Neural crest cell (in vitro differentiated cells): ENCODE results near the gene TSPAN18. TPM values are rescaled to one million over a fixed set of nuclear protein-coding genes. Genes with fewer than 3 reads are reported as not detected.

Source experiments
- DNase-seq: peaks from one replicate; pipeline ENCODE4 v3.0.0; 2021; ENCODE audit warnings: low read depth, mixed read lengths, low spot score
- H3K27ac Mint-ChIP-seq: one replicate; pipeline ENCODE4 v1.8.0; 2021; ENCODE audit warnings: mild to moderate bottlenecking, mixed read lengths; ENCODE audit not compliant: unreplicated experiment
- H3K27me3 Mint-ChIP-seq: 2 replicates; pipeline ENCODE4 v1.8.0; 2021; ENCODE audit warnings: low read depth, mild to moderate bottlenecking, mixed read lengths
- H3K36me3 Mint-ChIP-seq: 2 replicates; pipeline ENCODE4 v1.8.0; 2021; ENCODE audit warnings: low read depth, mild to moderate bottlenecking, mixed read lengths
- H3K4me1 Mint-ChIP-seq: 2 replicates; pipeline ENCODE4 v1.8.0; 2021; ENCODE audit warnings: mixed read lengths
- H3K4me3 Mint-ChIP-seq: one replicate; pipeline ENCODE4 v1.8.0; 2021; ENCODE audit warnings: mild to moderate bottlenecking, mixed read lengths
- H3K9me3 Mint-ChIP-seq: 2 replicates; pipeline ENCODE4 v1.8.0; 2021; ENCODE audit warnings: mixed read lengths
- total RNA-seq: library from RNA; stranded (reverse); gene quantifications from 2 replicates; pipeline ENCODE4 v1.2.1, GENCODE V29; 2021
- TF ChIP-seq, protein P1 (sequence below): fragments of 200-600 bp; sonication (generic); conservative IDR thresholded peaks from 2 replicates; pipeline ENCODE4 v1.5.0; 2021; ENCODE audit warnings: antibody characterized with exemption, mild to moderate bottlenecking

The TSPAN18 gene
- total RNA-seq, 1 donor from 2014 or later = 125 TPM

DNA sequence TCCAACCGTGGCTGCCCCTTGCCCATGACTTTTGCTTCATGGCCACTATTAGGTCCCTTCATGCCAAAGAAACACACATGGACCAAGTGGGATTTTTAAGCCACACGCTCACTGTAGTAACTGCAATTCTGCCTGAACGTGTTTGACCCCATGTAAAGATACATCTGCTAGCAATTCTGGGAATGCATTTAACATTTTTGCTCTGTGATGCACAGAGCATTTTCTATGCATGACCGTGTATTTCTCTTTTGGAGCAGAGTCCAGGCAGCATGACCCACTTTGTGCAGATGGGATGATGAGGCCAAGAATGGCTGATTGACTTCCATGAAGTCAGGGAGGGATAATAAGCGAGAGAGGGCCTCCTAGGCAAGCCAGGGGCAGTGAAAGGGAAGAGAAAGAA, 115.5 kb downstream of the TSPAN18 start:
- Mint-ChIP-seq H3K4me1 (peaks cover 27% of the 10 kb centered on the region), H3K27ac (no peak overlapping the region), H3K36me3 (peaks cover 43% of the 10 kb centered on the region), H3K27me3 (no peaks in the 10 kb centered on the region), H3K9me3 (peaks cover 10% of the 10 kb centered on the region), H3K4me3 (no peak overlapping the region)
- TF ChIP-seq, protein P1, sequence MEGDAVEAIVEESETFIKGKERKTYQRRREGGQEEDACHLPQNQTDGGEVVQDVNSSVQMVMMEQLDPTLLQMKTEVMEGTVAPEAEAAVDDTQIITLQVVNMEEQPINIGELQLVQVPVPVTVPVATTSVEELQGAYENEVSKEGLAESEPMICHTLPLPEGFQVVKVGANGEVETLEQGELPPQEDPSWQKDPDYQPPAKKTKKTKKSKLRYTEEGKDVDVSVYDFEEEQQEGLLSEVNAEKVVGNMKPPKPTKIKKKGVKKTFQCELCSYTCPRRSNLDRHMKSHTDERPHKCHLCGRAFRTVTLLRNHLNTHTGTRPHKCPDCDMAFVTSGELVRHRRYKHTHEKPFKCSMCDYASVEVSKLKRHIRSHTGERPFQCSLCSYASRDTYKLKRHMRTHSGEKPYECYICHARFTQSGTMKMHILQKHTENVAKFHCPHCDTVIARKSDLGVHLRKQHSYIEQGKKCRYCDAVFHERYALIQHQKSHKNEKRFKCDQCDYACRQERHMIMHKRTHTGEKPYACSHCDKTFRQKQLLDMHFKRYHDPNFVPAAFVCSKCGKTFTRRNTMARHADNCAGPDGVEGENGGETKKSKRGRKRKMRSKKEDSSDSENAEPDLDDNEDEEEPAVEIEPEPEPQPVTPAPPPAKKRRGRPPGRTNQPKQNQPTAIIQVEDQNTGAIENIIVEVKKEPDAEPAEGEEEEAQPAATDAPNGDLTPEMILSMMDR = no peak
- no peak for DNase-seq

DNA sequence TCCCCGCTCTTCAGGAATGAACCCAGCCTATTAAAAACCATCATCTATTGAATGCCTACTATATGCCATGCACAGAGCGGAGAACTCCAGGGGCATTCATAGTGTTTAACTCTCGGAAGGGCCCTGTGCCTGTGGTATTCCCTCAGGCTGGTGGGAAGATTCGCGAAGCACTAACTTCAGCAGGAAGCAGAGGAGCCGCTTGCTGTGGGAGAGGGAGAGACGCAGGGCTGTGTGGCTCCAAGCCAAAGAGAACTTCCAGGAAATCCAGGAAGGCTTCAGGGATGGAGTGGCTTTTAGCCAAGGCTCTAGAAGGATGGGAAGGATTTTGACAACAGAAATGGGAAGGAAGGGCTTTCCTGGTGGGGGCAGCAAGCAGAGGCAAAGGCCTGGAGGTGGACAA, 120.1 kb downstream of the TSPAN18 start:
- H3K36me3 Mint-ChIP-seq = peaks cover 34% of the 10 kb centered on the region
- H3K4me3 Mint-ChIP-seq = peak overlapping the region; percentile 19
- H3K27me3 Mint-ChIP-seq = no peaks in the 10 kb centered on the region
- peaks cover 40% of the 10 kb centered on the region for H3K4me1 Mint-ChIP-seq
- H3K27ac Mint-ChIP-seq = no peak overlapping the region
- no peak for DNase-seq
- TF ChIP-seq, protein P1 = no peak
- peaks cover 10% of the 10 kb centered on the region for H3K9me3 Mint-ChIP-seq

DNA sequence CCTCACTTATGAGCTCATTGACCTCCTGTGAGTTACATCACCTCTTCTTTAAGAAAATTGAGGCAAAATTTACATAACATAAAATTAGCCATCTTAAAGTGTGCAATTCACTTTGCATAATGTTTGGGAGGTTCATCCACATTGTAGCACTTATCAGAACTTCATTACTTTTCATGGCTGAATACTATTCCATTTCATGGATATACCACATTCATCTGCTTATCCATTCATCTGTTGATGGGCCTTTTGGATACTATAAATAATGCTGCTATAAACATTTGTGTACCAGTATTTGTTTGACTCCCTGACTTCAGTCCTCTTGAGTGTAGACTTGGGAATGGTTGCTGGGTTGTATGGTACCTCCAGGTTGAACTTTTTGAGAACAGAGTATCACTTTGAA, 120.6 kb downstream of the TSPAN18 start:
- Mint-ChIP-seq H3K9me3 (peaks cover 10% of the 10 kb centered on the region), H3K27me3 (no peaks in the 10 kb centered on the region), H3K4me3 (no peak overlapping the region), H3K27ac (no peak overlapping the region), H3K36me3 (peaks cover 33% of the 10 kb centered on the region), H3K4me1 (peaks cover 41% of the 10 kb centered on the region)
- TF ChIP-seq, protein P1 = no peak
- DNase-seq = no peak

DNA sequence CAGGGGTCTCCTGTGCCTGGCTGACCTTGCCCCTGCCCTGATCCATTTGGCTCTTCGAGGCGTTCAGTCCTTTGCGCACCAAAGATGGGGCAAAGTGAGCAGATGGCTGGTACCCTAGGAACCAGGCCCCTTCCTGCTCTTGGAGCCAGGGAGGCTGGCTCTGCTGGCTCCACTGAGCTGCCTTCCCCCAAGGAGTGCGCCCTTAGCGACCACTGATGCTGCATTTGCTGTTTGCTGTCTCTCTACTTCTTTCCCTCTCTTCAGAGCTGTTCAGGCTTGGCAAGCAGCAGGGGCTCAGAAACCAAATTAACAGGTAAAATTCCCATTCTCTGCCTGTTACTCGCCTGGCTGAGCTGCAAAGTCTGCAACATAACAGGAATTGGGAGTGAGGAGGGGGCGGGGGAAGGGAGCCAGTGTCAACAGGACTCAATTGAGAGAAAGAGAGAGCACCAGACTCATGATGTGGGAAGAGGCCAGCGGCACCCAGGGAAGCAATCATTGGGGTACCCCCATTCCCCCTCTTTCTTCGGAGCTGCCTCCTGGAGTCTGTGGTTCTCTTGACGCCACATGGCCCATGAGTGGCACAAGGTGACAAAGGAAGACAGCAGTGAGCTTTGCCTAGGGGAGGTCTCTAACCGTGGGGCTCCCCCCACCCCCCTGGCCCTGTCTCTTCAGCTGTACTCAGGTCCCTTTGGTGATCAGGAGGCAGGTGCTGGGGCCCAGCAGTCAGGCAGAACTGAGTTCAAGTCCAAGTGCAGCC, 121.6 kb downstream of the TSPAN18 start:
- peak overlapping the region; percentile 75 for H3K27ac Mint-ChIP-seq
- H3K4me1 Mint-ChIP-seq = peaks cover 45% of the 10 kb centered on the region
- no peak for DNase-seq
- H3K9me3 Mint-ChIP-seq = peaks cover 10% of the 10 kb centered on the region
- H3K36me3 Mint-ChIP-seq = peaks cover 27% of the 10 kb centered on the region
- no peak overlapping the region for H3K4me3 Mint-ChIP-seq
- H3K27me3 Mint-ChIP-seq = no peaks in the 10 kb centered on the region
- TF ChIP-seq, protein P1 = no peak

DNA sequence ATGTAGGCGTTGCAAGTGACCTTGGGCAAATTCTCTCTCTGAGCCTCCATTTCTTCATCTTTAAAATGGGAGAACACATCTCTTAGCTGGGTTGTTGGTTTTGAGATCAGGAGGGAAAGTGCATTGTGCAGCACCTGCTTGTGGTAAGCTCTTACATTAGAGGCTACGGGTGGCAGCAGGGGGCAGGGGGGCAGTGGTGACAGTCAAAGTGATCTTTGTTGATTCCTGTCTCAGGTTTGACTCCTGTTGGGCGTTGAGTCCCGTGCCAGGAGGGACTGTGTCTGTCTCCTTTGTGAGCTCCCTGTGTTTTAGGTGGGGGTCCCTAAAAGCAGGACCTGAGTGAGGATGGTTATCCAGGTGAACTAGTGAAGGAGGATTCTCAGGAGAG, 122.2 kb downstream of the TSPAN18 start:
- no peak overlapping the region for H3K4me3 Mint-ChIP-seq
- H3K4me1 Mint-ChIP-seq = peaks cover 49% of the 10 kb centered on the region
- H3K9me3 Mint-ChIP-seq = peaks cover 10% of the 10 kb centered on the region
- H3K36me3 Mint-ChIP-seq = peaks cover 25% of the 10 kb centered on the region
- TF ChIP-seq, protein P1 = no peak
- DNase-seq = no peak
- H3K27me3 Mint-ChIP-seq = no peaks in the 10 kb centered on the region
- H3K27ac Mint-ChIP-seq = peak overlapping the region; percentile 75
